GM12891 (cell line): ENCODE results near the gene C19orf38.

ENCODE experiments used
- PAX5 ChIP-seq: IDR thresholded peaks from 2 replicates; pipeline ENCODE4 v1.6.1; 2011; ENCODE audit warnings: low read length, moderate library complexity, mild to moderate bottlenecking; ENCODE audit not compliant: insufficient read depth, severe bottlenecking
- POLR2A ChIP-seq: IDR thresholded peaks from 2 replicates; pipeline ENCODE4 v1.6.1; 2011; ENCODE audit warnings: low read depth, low read length, control low read depth
- POLR2AphosphoS5 ChIP-seq: IDR thresholded peaks from 2 replicates; pipeline ENCODE4 v1.6.1; 2011; ENCODE audit warnings: low read depth, low read length, control low read depth
- SPI1 ChIP-seq: IDR thresholded peaks from 2 replicates; pipeline ENCODE4 v1.6.1; 2011; ENCODE audit warnings: low read depth, low read length, control low read depth
- TAF1 ChIP-seq: IDR thresholded peaks from 2 replicates; pipeline ENCODE4 v1.6.1; 2011; ENCODE audit warnings: low read depth, low read length, control low read depth

GRCh38 chr19:10852098-10852800 is 4.0 kb downstream of the C19orf38 start:
- TF ChIP-seq POLR2A: no peak
- no peak for TF ChIP-seq POLR2AphosphoS5
- no peak for TF ChIP-seq SPI1
- TF ChIP-seq TAF1: no peak
- TF ChIP-seq PAX5: no peak
